Colonic mucosa (tissue), 4 donors: Measurements from ENCODE around the gene ZWILCH. TPM values are rescaled to one million over a fixed set of nuclear protein-coding genes. Genes with fewer than 3 reads are reported as not detected.

Source experiments
- DNase-seq: peaks from one replicate; pipeline ENCODE4 v3.0.0-alpha.2; 2020
- H3K27ac ChIP-seq: fragments of 200-600 bp; one replicate; pipeline ENCODE4 v1.8.0; 2021
- H3K27me3 ChIP-seq: fragments of 200-600 bp; one replicate; pipeline ENCODE4 v1.8.0; 2021
- H3K36me3 ChIP-seq: fragments of 200-600 bp; one replicate; pipeline ENCODE4 v1.8.0; 2021
- H3K4me1 ChIP-seq: fragments of 200-600 bp; one replicate; pipeline ENCODE4 v1.8.0; 2021; ENCODE audit warnings: mild to moderate bottlenecking
- H3K4me3 ChIP-seq: fragments of 200-600 bp; one replicate; pipeline ENCODE4 v1.8.0; 2021
- H3K9ac ChIP-seq, 2 donors: one replicate each; pipeline ENCODE4 v1.7.0; 2013; ENCODE audit warnings: control low read depth in 2 of 2, low read depth in 2 of 2, low read length in 2 of 2
- H3K9me3 ChIP-seq: fragments of 200-600 bp; one replicate; pipeline ENCODE4 v1.8.0; 2021
- CTCF ChIP-seq: fragments of 200-600 bp; IDR thresholded peaks from one replicate; pipeline ENCODE4 v1.8.0; 2022; ENCODE audit warnings: antibody characterized with exemption, mild to moderate bottlenecking
- intact Hi-C: fragments of 100-400 bp; cut with DNase I; formaldehyde crosslinking; loops from one replicate; pipeline ENCODE4 v1.14.1; 2022
- total RNA-seq, 2 donors: library from RNA; stranded (reverse); fragmentation: NEBNext Ultra II Directional in 1 of 2; extraction: Animal tissue kit (Norgen Biotek cat#: 25700) in 1 of 2; gene quantifications; one replicate each; pipeline ENCODE4 v1.2.1, GENCODE V29; 2021
- donor health status: healthy.
- donor health status: DM: no; HTN: no; CAD: no.
- donor health status: DM: no; HTN: no; CAD: no.

The ZWILCH gene
- total RNA-seq, 2 donors from 2014 or later, result 8.4 to 20.1 TPM

- H3K9me3 ChIP-seq, result no peaks in the 10 kb centered on the region
- no peak overlapping the region for H3K4me3 ChIP-seq
- no peaks in the 10 kb centered on the region for H3K27me3 ChIP-seq
- no peak for TF ChIP-seq CTCF
- H3K27ac ChIP-seq, result no peak overlapping the region
- intact Hi-C loops, result no loop called here
- no peaks in the 10 kb centered on the region for H3K36me3 ChIP-seq
- H3K9ac ChIP-seq, result no peak overlapping the region
- no peak for DNase-seq
- H3K4me1 ChIP-seq, result peaks cover 3% of the 10 kb centered on the region
These were observed 15.8 kb upstream of the ZWILCH start for GRCh38 chr15:66489179-66489791.

GRCh38 chr15:66491846-66492245 is 13.3 kb upstream of the ZWILCH start:
- Histone ChIP-seq H3K9ac (no peak overlapping the region), H3K4me1 (peaks cover 12% of the 10 kb centered on the region), H3K27me3 (no peaks in the 10 kb centered on the region), H3K36me3 (no peaks in the 10 kb centered on the region), H3K27ac (no peak overlapping the region), H3K9me3 (no peaks in the 10 kb centered on the region), H3K4me3 (no peak overlapping the region)
- no peak for TF ChIP-seq CTCF
- intact Hi-C loops, result loop anchor here (10.0 kb wide), 1 partner anchor 187 kb away; no protein-coding TSS in a partner anchor
- no peak for DNase-seq

- Histone ChIP-seq H3K27ac (no peak overlapping the region), H3K4me1 (peaks cover 14% of the 10 kb centered on the region), H3K4me3 (no peak overlapping the region), H3K27me3 (no peaks in the 10 kb centered on the region), H3K9ac (no peak overlapping the region), H3K36me3 (peaks cover 4% of the 10 kb centered on the region), H3K9me3 (no peaks in the 10 kb centered on the region)
- intact Hi-C loops, result loop anchor here (10.0 kb wide), 1 partner anchor 189 kb away; no protein-coding TSS in a partner anchor
- no peak for DNase-seq
- TF ChIP-seq CTCF, result no peak
These were observed 10.9 kb upstream of the ZWILCH start for GRCh38 chr15:66494262-66494661.

GRCh38 chr15:66496951-66497501 is 8.1 kb upstream of the ZWILCH start:
- Histone ChIP-seq H3K36me3 (peaks cover 17% of the 10 kb centered on the region), H3K9ac (peak overlapping the region; percentile 77 to 99), H3K9me3 (no peaks in the 10 kb centered on the region), H3K4me1 (peaks cover 10% of the 10 kb centered on the region), H3K4me3 (peak overlapping the region; percentile 95), H3K27me3 (no peaks in the 10 kb centered on the region), H3K27ac (peak overlapping the region; percentile 81)
- intact Hi-C loops, result loop anchor here (10.0 kb wide), 1 partner anchor 192 kb away; no protein-coding TSS in a partner anchor
- no peak for DNase-seq
- TF ChIP-seq CTCF, result no peak

GRCh38 chr15:66497502-66498455 is 7.3 kb upstream of the ZWILCH start, which contains the start of gene SNAPC5:
Gene SNAPC5, minus strand, starts transcription at chr15:66497762. Its CDS starts 31 bp downstream, at chr15:66497731.
- peak; percentile 98 for TF ChIP-seq CTCF
- peak within 1 kb of the TSS; percentile 95 for H3K4me3 ChIP-seq
- peaks cover 12% of the 10 kb centered on the region for H3K4me1 ChIP-seq
- peaks cover 17% of the 10 kb centered on the region for H3K36me3 ChIP-seq
- intact Hi-C loops, result loop anchor here (2.0 to 10.0 kb wide), 2 partner anchors 111 to 193 kb away; partner anchors contain the start of gene MAP2K1
- H3K9ac ChIP-seq, result peak within 1 kb of the TSS; percentile 77 to 99
- peak within 1 kb of the TSS; percentile 81 for H3K27ac ChIP-seq
- peak; percentile 97 for DNase-seq
- no peaks in the 10 kb centered on the region for H3K27me3 ChIP-seq
- H3K9me3 ChIP-seq, result no peaks in the 10 kb centered on the region
